Central memory CD8-positive, alpha-beta T cell (primary cell): ENCODE measurements around the gene IRAK4.
A peak's percentile ranks its signal among the peaks of the same experiment; 100 is the strongest.

Experiments used
- ATAC-seq: fragments of 150-1000 bp; cut with Tn5 transposase; replicated peaks from 2 replicates; pipeline ENCODE4 v1.10.0; 2022; ENCODE audit warnings: mild to moderate bottlenecking, moderate FRiP score, moderate number of reproducible peaks; ENCODE audit not compliant: poor library complexity, severe bottlenecking; ENCODE audit errors: extremely low read depth
- DNase-seq, 2 donors: peaks; one replicate each; pipeline ENCODE4 v3.0.0; 2021; ENCODE audit warnings: low spot score in 2 of 2
- H3K27ac Mint-ChIP-seq: one replicate; pipeline ENCODE4 v1.8.0; 2022; ENCODE audit warnings: low read depth, mild to moderate bottlenecking, moderate library complexity, mixed read lengths
- H3K27me3 Mint-ChIP-seq: one replicate; pipeline ENCODE4 v1.8.0; 2022; ENCODE audit warnings: mixed read lengths
- H3K36me3 Mint-ChIP-seq: one replicate; pipeline ENCODE4 v1.8.0; 2022; ENCODE audit warnings: mild to moderate bottlenecking, moderate library complexity, mixed read lengths; ENCODE audit not compliant: insufficient read depth
- H3K4me1 Mint-ChIP-seq: one replicate; pipeline ENCODE4 v1.8.0; 2022; ENCODE audit warnings: mixed read lengths
- H3K4me3 Mint-ChIP-seq: one replicate; pipeline ENCODE4 v1.8.0; 2022; ENCODE audit warnings: mild to moderate bottlenecking, moderate library complexity, mixed read lengths
- H3K9me3 Mint-ChIP-seq: one replicate; pipeline ENCODE4 v1.8.0; 2022; ENCODE audit warnings: mixed read lengths

Gene IRAK4

DNA sequence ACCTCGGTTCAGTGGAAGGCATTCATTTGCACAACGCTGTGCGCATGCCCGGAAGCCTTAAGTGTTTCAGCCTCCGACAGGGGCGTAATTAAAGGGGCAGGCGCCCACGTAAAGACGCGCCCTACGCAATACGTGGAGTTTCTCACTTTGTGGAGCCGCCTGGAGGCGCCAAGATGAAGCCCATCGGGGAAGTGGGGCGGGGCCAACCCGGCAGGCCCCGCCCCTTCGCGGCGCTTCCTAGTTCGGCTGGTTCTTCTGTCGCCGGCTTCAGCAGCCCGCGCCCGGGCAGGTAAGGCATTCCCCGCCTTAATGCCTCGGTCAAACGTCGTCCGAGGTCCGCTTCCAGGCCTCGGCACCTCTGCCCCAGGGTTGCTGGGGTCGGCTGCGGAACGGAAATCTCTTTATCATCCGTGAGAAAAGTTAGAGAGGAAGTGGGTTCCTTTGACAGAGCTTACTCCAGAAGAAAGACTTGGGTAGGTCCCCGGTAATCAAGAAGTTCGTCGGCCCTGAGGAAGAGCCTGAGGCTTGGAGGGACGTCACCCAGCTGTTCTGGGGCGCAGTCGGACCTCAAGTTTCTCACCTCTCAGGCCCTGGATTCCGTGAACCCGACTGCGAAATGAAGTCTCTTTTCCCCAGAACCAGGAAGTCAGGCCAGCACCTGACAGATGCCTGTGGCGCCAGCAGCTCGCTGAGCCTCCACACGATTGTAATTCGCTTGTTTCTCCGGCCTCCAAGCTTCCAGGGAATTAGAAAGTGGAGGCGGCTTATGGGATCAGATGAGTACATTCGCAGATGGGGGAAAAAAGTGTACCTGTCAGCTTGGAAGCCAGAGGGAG lies at the start of gene IRAK4, which contains the start of gene PUS7L:
IRAK4 (plus strand) TSS at position 224 of the 836 bp plus-strand sequence. CDS start 9,161 bp downstream, outside the sequence.
PUS7L (minus strand) TSS at position 63 of the 836 bp plus-strand sequence. CDS start 3,545 bp downstream, outside the sequence.
- ATAC-seq (peak; percentile 91), DNase-seq (peak; percentile 82 to 89)
- no peaks in the 10 kb centered on the region for H3K9me3 Mint-ChIP-seq
- H3K4me1 Mint-ChIP-seq = peaks cover 63% of the 10 kb centered on the region
- peaks cover 24% of the 10 kb centered on the region for H3K36me3 Mint-ChIP-seq
- H3K27ac Mint-ChIP-seq = peak within 1 kb of the TSS; percentile 98
- H3K27me3 Mint-ChIP-seq = no peaks in the 10 kb centered on the region
- peak within 1 kb of the TSS; percentile 96 for H3K4me3 Mint-ChIP-seq

GRCh38 chr12:43711348-43711747 lies 47.4 kb upstream of the IRAK4 start:
- ATAC-seq = no peak
- H3K27me3 Mint-ChIP-seq = peaks cover 82% of the 10 kb centered on the region
- no peaks in the 10 kb centered on the region for H3K36me3 Mint-ChIP-seq
- no peaks in the 10 kb centered on the region for H3K4me1 Mint-ChIP-seq
- H3K4me3 Mint-ChIP-seq = no peak overlapping the region
- H3K9me3 Mint-ChIP-seq = peaks cover 5% of the 10 kb centered on the region
- no peak overlapping the region for H3K27ac Mint-ChIP-seq
- no peak for DNase-seq

- H3K9me3 Mint-ChIP-seq = no peaks in the 10 kb centered on the region
- DNase-seq (no peak), ATAC-seq (no peak)
- H3K4me1 Mint-ChIP-seq = no peaks in the 10 kb centered on the region
- peaks cover 5% of the 10 kb centered on the region for H3K36me3 Mint-ChIP-seq
- no peaks in the 10 kb centered on the region for H3K27me3 Mint-ChIP-seq
- no peak overlapping the region for H3K27ac Mint-ChIP-seq
- no peak overlapping the region for H3K4me3 Mint-ChIP-seq
These were observed 36.1 kb upstream of the IRAK4 start for GRCh38 chr12:43722621-43723020.

DNA sequence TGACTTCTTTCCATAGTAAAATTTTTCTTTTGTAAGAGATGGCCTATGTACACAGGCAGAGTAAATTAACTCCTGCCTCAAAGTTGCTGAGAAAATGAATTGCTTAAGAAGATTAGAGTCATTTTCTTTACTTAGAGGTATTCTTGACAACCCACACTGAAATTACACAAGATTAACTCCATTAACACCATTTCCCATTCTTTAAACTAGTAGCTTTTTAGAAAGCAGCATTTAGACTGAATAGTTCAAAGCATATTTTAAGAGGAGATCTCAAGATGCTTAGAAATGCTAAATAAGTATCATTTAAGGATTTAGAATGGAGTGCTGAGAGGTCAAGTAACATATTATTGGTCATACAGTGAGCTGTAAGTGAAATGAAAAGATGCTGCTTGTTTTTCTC lies 35.6 kb upstream of the IRAK4 start:
- no peak overlapping the region for H3K4me3 Mint-ChIP-seq
- H3K4me1 Mint-ChIP-seq = no peaks in the 10 kb centered on the region
- H3K36me3 Mint-ChIP-seq = peaks cover 5% of the 10 kb centered on the region
- no peak for DNase-seq
- ATAC-seq = no peak
- H3K9me3 Mint-ChIP-seq = no peaks in the 10 kb centered on the region
- H3K27me3 Mint-ChIP-seq = no peaks in the 10 kb centered on the region
- H3K27ac Mint-ChIP-seq = no peak overlapping the region

GRCh38 chr12:43728117-43728516 lies 30.6 kb upstream of the IRAK4 start:
- H3K9me3 Mint-ChIP-seq = no peaks in the 10 kb centered on the region
- ATAC-seq (no peak), DNase-seq (no peak)
- no peaks in the 10 kb centered on the region for H3K27me3 Mint-ChIP-seq
- H3K27ac Mint-ChIP-seq = no peak overlapping the region
- H3K4me3 Mint-ChIP-seq = no peak overlapping the region
- H3K36me3 Mint-ChIP-seq = peaks cover 18% of the 10 kb centered on the region
- H3K4me1 Mint-ChIP-seq = no peaks in the 10 kb centered on the region

- no peaks in the 10 kb centered on the region for H3K4me1 Mint-ChIP-seq
- H3K36me3 Mint-ChIP-seq = peaks cover 18% of the 10 kb centered on the region
- no peaks in the 10 kb centered on the region for H3K9me3 Mint-ChIP-seq
- H3K4me3 Mint-ChIP-seq = no peak overlapping the region
- H3K27ac Mint-ChIP-seq = no peak overlapping the region
- no peaks in the 10 kb centered on the region for H3K27me3 Mint-ChIP-seq
- ATAC-seq (no peak), DNase-seq (no peak)
These were observed 30.1 kb upstream of the IRAK4 start for GRCh38 chr12:43728698-43729097.

DNA sequence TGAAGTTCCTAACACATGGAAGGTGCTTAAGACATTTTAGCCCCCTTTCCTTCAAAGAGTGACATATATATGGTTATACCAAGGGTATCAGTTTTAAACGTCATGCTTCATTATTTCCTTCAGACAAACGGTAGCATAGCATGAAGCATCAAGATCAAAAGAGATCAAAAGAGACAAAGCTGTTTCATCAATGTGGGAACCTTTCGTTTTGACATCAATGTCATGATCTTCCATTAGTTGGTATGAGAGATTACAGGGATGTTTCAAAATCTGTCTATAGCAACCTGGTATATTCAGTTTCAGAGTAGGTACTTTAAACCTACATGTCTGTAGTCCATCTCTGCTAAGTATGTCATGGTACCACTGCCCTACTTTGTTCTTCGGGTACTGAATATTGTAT lies 28.5 kb upstream of the IRAK4 start:
- Mint-ChIP-seq H3K27ac (peak overlapping the region; percentile 35), H3K4me3 (no peak overlapping the region), H3K36me3 (peaks cover 20% of the 10 kb centered on the region), H3K9me3 (no peaks in the 10 kb centered on the region), H3K27me3 (no peaks in the 10 kb centered on the region), H3K4me1 (no peaks in the 10 kb centered on the region)
- no peak for ATAC-seq
- DNase-seq = no peak

GRCh38 chr12:43733687-43734086 lies 25.1 kb upstream of the IRAK4 start:
- Mint-ChIP-seq H3K36me3 (peaks cover 31% of the 10 kb centered on the region), H3K4me3 (no peak overlapping the region), H3K27me3 (no peaks in the 10 kb centered on the region), H3K27ac (no peak overlapping the region), H3K4me1 (no peaks in the 10 kb centered on the region), H3K9me3 (no peaks in the 10 kb centered on the region)
- ATAC-seq (no peak), DNase-seq (no peak)

- Mint-ChIP-seq H3K4me3 (no peak overlapping the region), H3K9me3 (no peaks in the 10 kb centered on the region), H3K36me3 (peaks cover 27% of the 10 kb centered on the region)
These were observed 21.8 kb upstream of the IRAK4 start for GRCh38 chr12:43736927-43737440.

DNA sequence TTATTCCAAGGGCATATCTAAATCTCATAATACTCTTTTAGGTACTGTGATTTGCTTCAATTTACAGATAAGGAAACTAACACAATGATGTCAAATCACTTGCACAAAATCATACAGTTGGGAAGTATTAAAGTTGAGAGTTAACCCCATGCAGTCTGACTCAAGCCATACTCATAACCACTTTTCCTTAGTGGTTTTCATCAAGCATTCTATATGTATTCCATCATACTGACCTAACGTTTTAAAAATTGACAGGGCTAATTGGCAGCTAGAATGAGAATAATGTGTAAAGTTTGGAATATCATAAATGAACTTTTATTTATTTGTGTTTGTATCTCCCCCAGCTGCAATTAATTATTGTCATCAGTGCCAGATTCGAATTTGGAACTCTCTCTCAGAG lies 21.1 kb upstream of the IRAK4 start:
- no peak overlapping the region for H3K27ac Mint-ChIP-seq
- H3K27me3 Mint-ChIP-seq = no peaks in the 10 kb centered on the region
- peaks cover 5% of the 10 kb centered on the region for H3K4me1 Mint-ChIP-seq
- DNase-seq (no peak), ATAC-seq (no peak)
- H3K9me3 Mint-ChIP-seq = no peaks in the 10 kb centered on the region
- H3K4me3 Mint-ChIP-seq = no peak overlapping the region
- H3K36me3 Mint-ChIP-seq = peaks cover 26% of the 10 kb centered on the region

More at GRCh38 chr12:43736927-43737440, 21.8 kb upstream of the IRAK4 start:
- H3K27me3 Mint-ChIP-seq = no peaks in the 10 kb centered on the region
- DNase-seq = no peak
- ATAC-seq = no peak
- H3K27ac Mint-ChIP-seq = no peak overlapping the region
- peaks cover 5% of the 10 kb centered on the region for H3K4me1 Mint-ChIP-seq

DNA sequence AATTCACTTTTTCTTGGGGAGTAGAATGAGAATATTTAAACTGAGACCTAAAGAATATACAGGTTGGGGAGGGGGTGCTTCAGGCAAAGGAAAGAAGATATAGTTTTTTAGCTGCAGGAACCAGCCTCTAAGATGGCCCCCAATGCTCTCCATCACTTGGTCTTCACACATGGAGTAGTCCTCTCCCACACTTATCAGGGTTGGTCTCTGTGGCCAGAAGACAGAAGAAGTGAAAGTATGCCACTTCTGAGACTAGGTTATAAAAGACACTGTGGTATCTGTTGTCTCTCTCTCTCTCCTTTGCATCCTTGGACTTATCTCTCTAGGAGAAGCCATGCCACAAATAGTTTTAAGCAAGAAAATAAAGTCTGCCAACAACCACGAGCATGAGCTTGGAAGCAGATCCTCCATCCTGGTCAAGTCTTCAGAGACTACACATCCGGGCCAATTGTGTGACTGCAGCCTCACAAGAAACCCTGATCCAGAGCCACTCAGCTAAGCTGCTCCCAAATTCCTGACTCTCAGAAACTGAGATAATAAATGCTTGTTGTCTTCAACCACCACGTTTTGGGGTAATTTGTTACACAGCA lies 18.1 kb upstream of the IRAK4 start:
- Mint-ChIP-seq H3K27ac (no peak overlapping the region), H3K4me1 (peaks cover 5% of the 10 kb centered on the region), H3K9me3 (no peaks in the 10 kb centered on the region), H3K4me3 (no peak overlapping the region), H3K27me3 (no peaks in the 10 kb centered on the region), H3K36me3 (peaks cover 40% of the 10 kb centered on the region)
- DNase-seq (no peak), ATAC-seq (no peak)

- no peaks in the 10 kb centered on the region for H3K9me3 Mint-ChIP-seq
- no peak overlapping the region for H3K4me3 Mint-ChIP-seq
- H3K27me3 Mint-ChIP-seq = no peaks in the 10 kb centered on the region
- ATAC-seq (no peak), DNase-seq (no peak)
- peaks cover 37% of the 10 kb centered on the region for H3K36me3 Mint-ChIP-seq
- peaks cover 5% of the 10 kb centered on the region for H3K4me1 Mint-ChIP-seq
- H3K27ac Mint-ChIP-seq = no peak overlapping the region
These were observed 16.6 kb upstream of the IRAK4 start for GRCh38 chr12:43742106-43742505.

GRCh38 chr12:43744826-43745225 lies 13.9 kb upstream of the IRAK4 start:
- Mint-ChIP-seq H3K4me1 (no peaks in the 10 kb centered on the region), H3K4me3 (no peak overlapping the region), H3K36me3 (peaks cover 31% of the 10 kb centered on the region), H3K27me3 (no peaks in the 10 kb centered on the region), H3K9me3 (no peaks in the 10 kb centered on the region), H3K27ac (no peak overlapping the region)
- ATAC-seq (no peak), DNase-seq (no peak)
